ENCODE data around the gene HSDL2. TPM values are rescaled to one million over a fixed set of nuclear protein-coding genes. Genes with fewer than 3 reads are reported as not detected.

HSDL2 gene
- total and polyA plus RNA-seq, 2 experiments from 2014 or later: 43.8 to 46.4 TPM

DNA sequence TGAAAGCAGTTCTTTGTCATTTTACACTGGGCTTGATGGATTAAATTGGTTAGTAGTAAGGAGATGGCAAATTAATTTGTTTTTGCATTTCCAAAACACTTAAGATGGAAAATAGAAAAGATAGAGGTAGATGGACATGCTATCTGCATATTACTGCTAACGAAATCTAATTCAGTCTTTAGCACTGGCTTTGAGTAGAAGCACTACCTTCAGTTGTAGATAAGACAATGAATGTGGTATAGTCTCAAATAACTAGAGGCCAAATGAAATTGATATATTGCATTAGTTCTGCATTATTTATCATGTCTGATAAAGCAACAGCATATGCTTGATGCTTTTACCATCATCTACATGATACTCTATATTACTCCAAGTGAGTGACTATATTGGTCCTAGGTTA, 140.2 kb downstream of the HSDL2 start:
- no peak for DNase-seq (ENCODE audit: low read depth in 1 of 2, low spot score in 1 of 2)
- no peaks in the 10 kb centered on the region for H3K36me3 ChIP-seq
- no peaks in the 10 kb centered on the region for H3K27me3 ChIP-seq
- no peak overlapping the region for H3K27ac ChIP-seq
- H3K4me3 ChIP-seq: no peak overlapping the region
- H3K4me1 ChIP-seq (ENCODE audit: low read depth): no peaks in the 10 kb centered on the region
- no peaks in the 10 kb centered on the region for H3K9me3 ChIP-seq (ENCODE audit: low read depth)
- TF ChIP-seq, protein P1, sequence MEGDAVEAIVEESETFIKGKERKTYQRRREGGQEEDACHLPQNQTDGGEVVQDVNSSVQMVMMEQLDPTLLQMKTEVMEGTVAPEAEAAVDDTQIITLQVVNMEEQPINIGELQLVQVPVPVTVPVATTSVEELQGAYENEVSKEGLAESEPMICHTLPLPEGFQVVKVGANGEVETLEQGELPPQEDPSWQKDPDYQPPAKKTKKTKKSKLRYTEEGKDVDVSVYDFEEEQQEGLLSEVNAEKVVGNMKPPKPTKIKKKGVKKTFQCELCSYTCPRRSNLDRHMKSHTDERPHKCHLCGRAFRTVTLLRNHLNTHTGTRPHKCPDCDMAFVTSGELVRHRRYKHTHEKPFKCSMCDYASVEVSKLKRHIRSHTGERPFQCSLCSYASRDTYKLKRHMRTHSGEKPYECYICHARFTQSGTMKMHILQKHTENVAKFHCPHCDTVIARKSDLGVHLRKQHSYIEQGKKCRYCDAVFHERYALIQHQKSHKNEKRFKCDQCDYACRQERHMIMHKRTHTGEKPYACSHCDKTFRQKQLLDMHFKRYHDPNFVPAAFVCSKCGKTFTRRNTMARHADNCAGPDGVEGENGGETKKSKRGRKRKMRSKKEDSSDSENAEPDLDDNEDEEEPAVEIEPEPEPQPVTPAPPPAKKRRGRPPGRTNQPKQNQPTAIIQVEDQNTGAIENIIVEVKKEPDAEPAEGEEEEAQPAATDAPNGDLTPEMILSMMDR (IDR thresholded peaks at IDR 0.05; ENCODE audit: low read depth, low read length): no peak

- Histone ChIP-seq H3K4me1 (ENCODE audit: low read depth) (no peaks in the 10 kb centered on the region), H3K4me3 (no peak overlapping the region), H3K36me3 (no peaks in the 10 kb centered on the region), H3K27me3 (no peaks in the 10 kb centered on the region), H3K9me3 (ENCODE audit: low read depth) (no peaks in the 10 kb centered on the region), H3K27ac (no peak overlapping the region)
- TF ChIP-seq, protein P1 (IDR thresholded peaks at IDR 0.05; ENCODE audit: low read depth, low read length): no peak
- no peak for DNase-seq (ENCODE audit: low read depth in 1 of 2, low spot score in 1 of 2)
These were observed 140.7 kb downstream of the HSDL2 start for GRCh38 chr9:112520656-112521055.

Other genes starting within 250 kb of the HSDL2 start
- 13.2 and 15.2 TPM in 2 replicates for gene SUSD1, start 204.8 kb upstream of the HSDL2 start, total RNA-seq
- 6.2 and 9.7 TPM in 2 replicates for gene SUSD1, start 204.8 kb upstream of the HSDL2 start, polyA plus RNA-seq
- 9.9 and 15.5 TPM in 2 replicates for gene PTBP3, start 46.5 kb upstream of the HSDL2 start, total RNA-seq
- 6.2 and 13.3 TPM in 2 replicates for gene PTBP3, start 46.5 kb upstream of the HSDL2 start, polyA plus RNA-seq
- gene KIAA1958, start 106.7 kb downstream of the HSDL2 start, total RNA-seq: 10.9 and 20.1 TPM in 2 replicates
- 9.9 and 16.6 TPM in 2 replicates for gene KIAA1958, start 106.7 kb downstream of the HSDL2 start, polyA plus RNA-seq